Activated effector memory CD4-positive, alpha-beta T cell treated with anti-CD3 and anti-CD28 coated beads, Interleukin-2, amount 50 U/mL, for 16 hours (primary cell): ENCODE measurements around the gene CNTD1.
"Not testable (repeated sequence)": the region's sequence is repeated elsewhere in the genome, so short reads cannot be mapped to it uniquely, and the experiment has no call there.

Experiments
- DNase-seq: peaks from one replicate; pipeline ENCODE4 v3.0.0-alpha.2; 2020

Gene CNTD1

GRCh38 chr17:42846594-42847280, 48.1 kb downstream of the CNTD1 start:
- DNase-seq = no peak

DNA sequence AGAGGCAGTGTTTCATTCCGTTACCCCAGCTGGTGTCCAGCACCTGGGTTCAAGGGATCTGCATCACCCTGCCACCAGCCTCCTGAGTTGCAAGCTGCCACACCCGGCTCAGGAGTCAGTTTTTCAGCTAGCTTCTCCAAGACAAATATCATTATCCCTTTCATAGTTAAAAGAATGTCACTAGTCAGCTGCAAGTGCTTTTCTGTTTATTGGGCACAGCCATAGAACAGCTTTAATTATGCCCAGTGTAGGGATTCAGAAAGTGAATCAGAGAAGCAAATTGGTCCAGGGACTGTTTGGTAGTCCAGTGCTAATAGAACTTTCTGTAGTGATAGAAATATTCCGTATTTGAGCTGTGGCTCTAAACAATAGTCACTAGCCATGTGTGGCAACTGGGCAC, 49.4 kb downstream of the CNTD1 start:
- DNase-seq = no peak

DNA sequence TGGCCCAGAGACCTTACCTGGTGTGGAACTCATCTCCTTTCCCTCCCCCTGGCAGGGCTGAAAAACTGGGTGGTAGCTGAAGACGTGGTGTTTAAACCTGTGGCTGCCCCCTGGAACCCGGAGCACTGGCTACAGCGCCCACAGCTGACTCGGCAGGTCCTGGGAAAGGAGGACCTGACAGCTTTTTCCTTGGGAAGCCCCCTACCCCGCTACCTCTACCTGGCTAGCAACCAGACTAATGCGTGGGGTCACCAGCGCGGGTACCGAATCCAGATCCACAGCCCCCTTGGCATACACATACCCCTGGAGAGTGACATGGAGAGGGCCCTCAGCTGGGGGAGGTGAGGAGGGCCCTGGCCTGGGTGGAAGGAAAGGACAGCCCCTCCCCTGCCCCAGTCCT, 50.4 kb downstream of the CNTD1 start:
- no peak for DNase-seq

GRCh38 chr17:42849451-42850181, 51.0 kb downstream of the CNTD1 start:
- no peak for DNase-seq

DNA sequence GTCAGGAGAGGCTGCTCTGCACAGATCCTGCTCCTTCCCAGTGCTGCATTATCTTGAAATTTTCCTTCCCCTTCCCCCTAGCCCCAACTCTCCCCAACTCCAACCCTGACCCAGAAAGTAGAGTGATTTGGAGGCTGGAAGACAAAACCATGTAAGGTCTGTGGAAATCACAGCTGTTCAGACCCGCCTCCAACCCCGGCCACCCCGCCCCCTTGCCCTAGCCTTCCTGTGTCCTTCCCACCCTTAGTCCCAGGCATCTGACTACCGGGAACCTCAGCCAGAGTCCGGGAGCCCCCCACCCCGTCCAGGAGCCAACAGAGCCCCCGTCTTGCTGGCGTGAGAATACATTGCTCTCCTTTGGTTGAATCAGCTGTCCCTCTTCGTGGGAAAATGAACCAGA, 52.3 kb downstream of the CNTD1 start, which contains the start of gene AOC3:
TSS of gene AOC3 (plus strand) at position 246 of the 400 bp plus-strand sequence. CDS start at position 391, 145 bp downstream.
- DNase-seq = no peak

GRCh38 chr17:42851371-42852240, 52.9 kb downstream of the CNTD1 start:
- DNase-seq = not testable (repeated sequence)

DNA sequence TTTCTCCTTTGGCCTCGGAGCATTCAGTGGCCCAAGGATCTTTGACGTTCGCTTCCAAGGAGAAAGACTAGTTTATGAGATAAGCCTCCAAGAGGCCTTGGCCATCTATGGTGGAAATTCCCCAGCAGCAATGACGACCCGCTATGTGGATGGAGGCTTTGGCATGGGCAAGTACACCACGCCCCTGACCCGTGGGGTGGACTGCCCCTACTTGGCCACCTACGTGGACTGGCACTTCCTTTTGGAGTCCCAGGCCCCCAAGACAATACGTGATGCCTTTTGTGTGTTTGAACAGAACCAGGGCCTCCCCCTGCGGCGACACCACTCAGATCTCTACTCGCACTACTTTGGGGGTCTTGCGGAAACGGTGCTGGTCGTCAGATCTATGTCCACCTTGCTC, 53.7 kb downstream of the CNTD1 start:
- DNase-seq = no peak

DNA sequence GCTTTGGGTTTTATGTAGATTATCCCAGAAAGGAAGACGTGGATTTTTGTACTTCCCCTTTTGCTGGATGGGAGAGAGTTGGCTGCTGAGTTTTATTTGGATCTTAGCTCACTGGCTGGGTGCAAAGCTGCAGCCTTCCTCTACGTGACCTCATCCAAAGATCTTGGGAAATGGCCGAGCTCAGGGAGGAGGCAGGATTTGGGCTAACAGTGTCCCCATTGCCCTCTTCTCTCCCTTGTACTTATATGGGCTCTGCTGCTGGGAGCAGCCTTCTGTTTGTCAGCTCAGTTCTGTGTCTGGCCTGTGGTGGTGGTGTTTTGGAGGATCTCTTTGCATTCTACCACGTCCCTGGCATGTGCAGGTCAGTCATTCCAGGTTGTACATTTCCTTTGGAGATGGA, 54.3 kb downstream of the CNTD1 start:
- DNase-seq = no peak

GRCh38 chr17:42853597-42853967, 54.9 kb downstream of the CNTD1 start:
- no peak for DNase-seq

DNA sequence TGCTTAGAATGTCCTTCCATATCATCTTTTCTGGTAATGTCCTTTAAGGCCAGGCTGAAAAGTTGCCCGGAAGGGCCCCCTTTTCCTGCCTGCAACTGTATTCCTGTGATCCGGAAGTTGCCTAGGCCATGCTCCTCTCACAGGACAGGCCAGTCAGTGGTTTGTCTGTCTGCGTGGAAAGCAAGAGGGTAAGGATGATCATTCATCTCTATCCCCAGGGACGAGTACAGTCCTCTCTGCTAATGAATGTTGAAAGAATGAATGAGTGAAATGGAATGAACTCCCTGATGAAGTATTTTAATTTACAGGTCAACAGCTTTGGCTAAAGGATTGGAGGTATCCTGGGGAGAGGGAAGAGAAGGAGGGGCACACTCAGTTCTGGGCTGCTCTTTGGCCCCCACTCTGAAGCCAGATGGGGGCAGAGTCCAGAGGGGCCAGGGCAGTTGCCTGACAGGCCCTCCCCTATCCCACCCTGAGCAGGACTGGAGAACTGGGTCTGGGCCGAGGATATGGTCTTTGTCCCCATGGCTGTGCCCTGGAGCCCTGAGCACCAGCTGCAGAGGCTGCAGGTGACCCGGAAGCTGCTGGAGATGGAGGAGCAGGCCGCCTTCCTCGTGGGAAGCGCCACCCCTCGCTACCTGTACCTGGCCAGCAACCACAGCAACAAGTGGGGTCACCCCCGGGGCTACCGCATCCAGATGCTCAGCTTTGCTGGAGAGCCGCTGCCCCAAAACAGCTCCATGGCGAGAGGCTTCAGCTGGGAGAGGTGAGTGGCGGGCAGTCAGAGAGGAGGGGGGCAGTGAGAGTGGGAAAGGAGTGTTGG, 55.5 kb downstream of the CNTD1 start:
- no peak for DNase-seq

GRCh38 chr17:42855048-42855596, 56.5 kb downstream of the CNTD1 start:
- DNase-seq = no peak

DNA sequence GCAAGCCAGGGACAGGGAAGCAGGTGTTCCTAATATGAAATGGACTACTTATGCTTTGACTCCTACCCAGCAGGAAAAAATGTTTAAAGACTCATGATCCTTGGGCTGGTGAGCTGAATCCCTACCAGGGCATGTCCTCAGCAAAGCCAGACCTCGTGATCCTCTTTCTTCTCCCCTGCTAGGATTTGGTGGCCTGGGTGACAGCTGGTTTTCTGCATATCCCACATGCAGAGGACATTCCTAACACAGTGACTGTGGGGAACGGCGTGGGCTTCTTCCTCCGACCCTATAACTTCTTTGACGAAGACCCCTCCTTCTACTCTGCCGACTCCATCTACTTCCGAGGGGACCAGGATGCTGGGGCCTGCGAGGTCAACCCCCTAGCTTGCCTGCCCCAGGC, 57.4 kb downstream of the CNTD1 start:
- DNase-seq = not testable (repeated sequence)

DNA sequence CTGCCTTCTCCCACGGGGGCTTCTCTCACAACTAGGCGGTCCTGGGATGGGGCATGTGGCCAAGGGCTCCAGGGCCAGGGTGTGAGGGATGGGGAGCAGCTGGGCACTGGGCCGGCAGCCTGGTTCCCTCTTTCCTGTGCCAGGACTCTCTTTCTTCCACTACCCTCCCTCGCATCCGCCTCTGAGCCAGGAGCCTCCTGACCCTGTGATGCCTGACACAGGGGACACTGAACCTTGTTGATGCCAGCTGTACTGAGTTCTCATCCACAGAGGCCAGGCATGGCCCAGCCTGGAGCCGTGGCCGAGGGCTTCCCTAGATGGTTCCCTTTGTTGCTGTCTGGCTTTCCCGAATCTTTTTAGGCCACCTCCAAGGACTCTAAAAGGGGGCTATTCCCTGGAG, 57.9 kb downstream of the CNTD1 start:
- not testable (repeated sequence) for DNase-seq

GRCh38 chr17:42857389-42857788, 58.7 kb downstream of the CNTD1 start:
- no peak for DNase-seq
